HepG2 (cell line): ENCODE measurements around the gene SLC25A45. TPM values are rescaled to one million over a fixed set of nuclear protein-coding genes. Genes with fewer than 3 reads are reported as not detected.

Source experiments
- FOXK2 ChIP-seq: fragments of 450-650 bp; IDR thresholded peaks from 2 replicates; pipeline ENCODE4 v1.6.1; 2016
- HOXA3 ChIP-seq: sonication (generic); formaldehyde crosslinking; IDR thresholded peaks from 2 replicates; pipeline ENCODE4 v1.5.0; 2020; ENCODE audit warnings: missing genetic modification reagents
- HOXD1 ChIP-seq: sonication (generic); formaldehyde crosslinking; IDR thresholded peaks from 2 replicates; pipeline ENCODE4 v1.5.0; 2020; ENCODE audit warnings: missing genetic modification reagents
- NFE2 ChIP-seq: sonication (generic); formaldehyde crosslinking; IDR thresholded peaks from 2 replicates; pipeline ENCODE4 v1.4.0; 2020; ENCODE audit warnings: missing genetic modification reagents
- NFKBIZ ChIP-seq: IDR thresholded peaks from 2 replicates; pipeline ENCODE4 v1.6.1; 2018; ENCODE audit warnings: missing genetic modification reagents, missing compliant biosample characterization
- NKX3-1 ChIP-seq: sonication (generic); formaldehyde crosslinking; IDR thresholded peaks from 2 replicates; pipeline ENCODE4 v1.5.0; 2020; ENCODE audit warnings: missing genetic modification reagents
- ZBED4 ChIP-seq: sonication (generic); formaldehyde crosslinking; IDR thresholded peaks from 2 replicates; pipeline ENCODE4 v1.4.0; 2020; ENCODE audit warnings: missing genetic modification reagents, borderline replicate concordance
- ZBTB10 ChIP-seq: sonication (generic); formaldehyde crosslinking; IDR thresholded peaks from 2 replicates; pipeline ENCODE4 v1.4.0; 2020; ENCODE audit warnings: missing genetic modification reagents, borderline replicate concordance
- ZNF10 ChIP-seq: sonication (generic); formaldehyde crosslinking; IDR thresholded peaks from 2 replicates; pipeline ENCODE4 v1.4.0; 2020; ENCODE audit warnings: mild to moderate bottlenecking, low read depth, missing genetic modification reagents, borderline replicate concordance
- ZNF670 ChIP-seq: sonication (generic); formaldehyde crosslinking; IDR thresholded peaks from 2 replicates; pipeline ENCODE4 v1.8.0; 2022; ENCODE audit warnings: mild to moderate bottlenecking, missing genetic modification reagents, borderline replicate concordance
- ZNF879 ChIP-seq: sonication (generic); formaldehyde crosslinking; IDR thresholded peaks from 2 replicates; pipeline ENCODE4 v1.8.1; 2023; ENCODE audit warnings: missing genetic modification reagents
- polyA plus RNA-seq, 8 experiments: library from polyadenylated mRNA; depleted of rRNA in 3 of 8; stranded (reverse) in 7 of 8; unstranded in 1 of 8; fragments of >200 nt; fragmentation: Illumina TruSeq in 4 of 8; extraction: Trizol in 4 of 8; gene quantifications; 2 replicates each; pipeline versions ENCODE4 v1.2.1 to v1.2.3, GENCODE V29; 2011 to 2016; ENCODE audit warnings: low read depth in 4 of 8, missing spikeins in 1 of 8, mixed read lengths in 1 of 8; ENCODE audit not compliant: insufficient read depth in 1 of 8
- total RNA-seq, 5 experiments: library from RNA; depleted of rRNA; stranded (reverse); fragments of >200 nt; fragmentation: Illumina TruSeq; extraction: Trizol; gene quantifications; 2 replicates each; pipeline ENCODE4 v1.2.3, GENCODE V29; 2016; ENCODE audit warnings: low read depth in 1 of 5
- TF ChIP-seq, protein P1 (sequence below), 2 experiments: IDR thresholded peaks; 2 replicates each; pipeline ENCODE4 v1.6.1; 2011 to 2012; ENCODE audit warnings: low read length in 2 of 2, borderline replicate concordance in 1 of 2, low read depth in 1 of 2, mild to moderate bottlenecking in 1 of 2, moderate library complexity in 1 of 2
- TF ChIP-seq, protein P2 (sequence below): IDR thresholded peaks from 2 replicates; pipeline ENCODE4 v1.6.1; 2016; ENCODE audit warnings: missing compliant biosample characterization, missing genetic modification reagents, borderline replicate concordance
- TF ChIP-seq, protein P3 (sequence below): sonication (generic); formaldehyde crosslinking; IDR thresholded peaks from 2 replicates; pipeline ENCODE4 v1.9.0; 2022; ENCODE audit warnings: missing genetic modification reagents, mild to moderate bottlenecking, borderline replicate concordance

The SLC25A45 gene
- total and polyA plus RNA-seq, 2 of the 13 experiments (the other 11 are each of a cell fraction or from before 2014, with no cell fraction given), result 1.2 to 3.4 TPM

DNA sequence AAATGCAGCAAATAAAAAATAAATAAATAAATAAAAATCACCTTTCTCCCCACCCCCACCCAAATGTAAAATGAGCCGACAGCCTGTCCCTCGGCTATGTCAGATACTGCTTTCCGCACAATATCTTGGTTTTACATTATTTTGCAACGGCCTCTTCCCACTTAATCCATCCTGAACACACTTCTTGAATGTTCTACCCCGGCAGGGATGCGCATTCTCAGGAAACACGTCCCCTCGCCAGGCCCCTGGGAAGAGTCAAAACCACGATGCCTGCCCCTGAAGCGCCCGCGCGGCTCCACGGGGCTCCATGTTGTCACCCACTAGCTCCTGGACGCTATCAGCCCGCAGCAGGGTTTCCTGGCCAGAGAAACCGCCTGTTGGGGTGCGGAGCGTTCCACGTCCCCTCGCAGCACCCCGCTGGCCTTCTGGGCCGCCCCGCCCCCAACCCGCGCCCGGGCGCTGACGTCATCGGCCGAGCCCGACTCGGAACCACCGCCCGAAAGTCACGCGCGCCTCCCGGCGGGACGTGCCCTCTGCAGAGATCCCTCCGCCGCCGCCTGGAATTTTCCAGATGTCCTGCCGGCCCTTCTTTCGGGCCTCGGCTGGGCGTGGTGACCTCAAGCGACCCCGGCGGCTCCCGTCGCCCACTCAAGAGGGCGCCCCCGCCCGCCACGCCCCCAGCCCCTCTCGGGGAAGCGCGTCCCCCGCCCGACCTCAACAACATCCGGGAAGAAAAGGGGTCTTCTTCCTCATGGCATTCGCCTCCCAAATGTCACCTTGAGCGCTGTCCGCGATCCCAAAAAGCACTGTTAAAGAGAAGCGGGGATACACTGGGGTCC lies 39.6 kb upstream of the SLC25A45 start (continued):
- TF ChIP-seq, protein P1, sequence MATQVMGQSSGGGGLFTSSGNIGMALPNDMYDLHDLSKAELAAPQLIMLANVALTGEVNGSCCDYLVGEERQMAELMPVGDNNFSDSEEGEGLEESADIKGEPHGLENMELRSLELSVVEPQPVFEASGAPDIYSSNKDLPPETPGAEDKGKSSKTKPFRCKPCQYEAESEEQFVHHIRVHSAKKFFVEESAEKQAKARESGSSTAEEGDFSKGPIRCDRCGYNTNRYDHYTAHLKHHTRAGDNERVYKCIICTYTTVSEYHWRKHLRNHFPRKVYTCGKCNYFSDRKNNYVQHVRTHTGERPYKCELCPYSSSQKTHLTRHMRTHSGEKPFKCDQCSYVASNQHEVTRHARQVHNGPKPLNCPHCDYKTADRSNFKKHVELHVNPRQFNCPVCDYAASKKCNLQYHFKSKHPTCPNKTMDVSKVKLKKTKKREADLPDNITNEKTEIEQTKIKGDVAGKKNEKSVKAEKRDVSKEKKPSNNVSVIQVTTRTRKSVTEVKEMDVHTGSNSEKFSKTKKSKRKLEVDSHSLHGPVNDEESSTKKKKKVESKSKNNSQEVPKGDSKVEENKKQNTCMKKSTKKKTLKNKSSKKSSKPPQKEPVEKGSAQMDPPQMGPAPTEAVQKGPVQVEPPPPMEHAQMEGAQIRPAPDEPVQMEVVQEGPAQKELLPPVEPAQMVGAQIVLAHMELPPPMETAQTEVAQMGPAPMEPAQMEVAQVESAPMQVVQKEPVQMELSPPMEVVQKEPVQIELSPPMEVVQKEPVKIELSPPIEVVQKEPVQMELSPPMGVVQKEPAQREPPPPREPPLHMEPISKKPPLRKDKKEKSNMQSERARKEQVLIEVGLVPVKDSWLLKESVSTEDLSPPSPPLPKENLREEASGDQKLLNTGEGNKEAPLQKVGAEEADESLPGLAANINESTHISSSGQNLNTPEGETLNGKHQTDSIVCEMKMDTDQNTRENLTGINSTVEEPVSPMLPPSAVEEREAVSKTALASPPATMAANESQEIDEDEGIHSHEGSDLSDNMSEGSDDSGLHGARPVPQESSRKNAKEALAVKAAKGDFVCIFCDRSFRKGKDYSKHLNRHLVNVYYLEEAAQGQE (IDR thresholded peaks at IDR 0.05; ENCODE audit: borderline replicate concordance in 1 of 2, low read depth in 1 of 2, low read length in 2 of 2), result no peak
- no peak for TF ChIP-seq ZNF10
- TF ChIP-seq ZNF670 (CRISPR knock-in tag), result no peak
- peak; percentile 75 for TF ChIP-seq HOXA3 (CRISPR knock-in tag)
- 0 out of 2 replicates have a peak, but pooled peaks have one; percentile 31 for TF ChIP-seq HOXD1 (CRISPR knock-in tag)
- TF ChIP-seq NKX3-1 (CRISPR knock-in tag), result no peak; the same call in 1 of the 2 replicates
- no peak for TF ChIP-seq NFKBIZ (CRISPR knock-in tag)
- TF ChIP-seq, protein P2, sequence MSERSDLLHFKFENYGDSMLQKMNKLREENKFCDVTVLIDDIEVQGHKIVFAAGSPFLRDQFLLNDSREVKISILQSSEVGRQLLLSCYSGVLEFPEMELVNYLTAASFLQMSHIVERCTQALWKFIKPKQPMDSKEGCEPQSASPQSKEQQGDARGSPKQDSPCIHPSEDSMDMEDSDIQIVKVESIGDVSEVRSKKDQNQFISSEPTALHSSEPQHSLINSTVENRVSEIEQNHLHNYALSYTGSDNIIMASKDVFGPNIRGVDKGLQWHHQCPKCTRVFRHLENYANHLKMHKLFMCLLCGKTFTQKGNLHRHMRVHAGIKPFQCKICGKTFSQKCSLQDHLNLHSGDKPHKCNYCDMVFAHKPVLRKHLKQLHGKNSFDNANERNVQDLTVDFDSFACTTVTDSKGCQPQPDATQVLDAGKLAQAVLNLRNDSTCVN (CRISPR knock-in tag), result peak; percentile 65; the same call in 1 of the 2 replicates
- no peak for TF ChIP-seq NFE2 (CRISPR knock-in tag)
- TF ChIP-seq FOXK2, result no peak
- peak; percentile 60; the same call in 1 of the 2 replicates for TF ChIP-seq ZBED4 (CRISPR knock-in tag)
- peak; percentile 99 for TF ChIP-seq ZBTB10 (CRISPR knock-in tag)
- TF ChIP-seq ZNF879 (CRISPR knock-in tag), result no peak
- TF ChIP-seq, protein P3, sequence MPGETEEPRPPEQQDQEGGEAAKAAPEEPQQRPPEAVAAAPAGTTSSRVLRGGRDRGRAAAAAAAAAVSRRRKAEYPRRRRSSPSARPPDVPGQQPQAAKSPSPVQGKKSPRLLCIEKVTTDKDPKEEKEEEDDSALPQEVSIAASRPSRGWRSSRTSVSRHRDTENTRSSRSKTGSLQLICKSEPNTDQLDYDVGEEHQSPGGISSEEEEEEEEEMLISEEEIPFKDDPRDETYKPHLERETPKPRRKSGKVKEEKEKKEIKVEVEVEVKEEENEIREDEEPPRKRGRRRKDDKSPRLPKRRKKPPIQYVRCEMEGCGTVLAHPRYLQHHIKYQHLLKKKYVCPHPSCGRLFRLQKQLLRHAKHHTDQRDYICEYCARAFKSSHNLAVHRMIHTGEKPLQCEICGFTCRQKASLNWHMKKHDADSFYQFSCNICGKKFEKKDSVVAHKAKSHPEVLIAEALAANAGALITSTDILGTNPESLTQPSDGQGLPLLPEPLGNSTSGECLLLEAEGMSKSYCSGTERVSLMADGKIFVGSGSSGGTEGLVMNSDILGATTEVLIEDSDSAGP (CRISPR knock-in tag), result no peak; the same call in 1 of the 2 replicates
